Endothelial cell of umbilical vein (primary cell): ENCODE results near the gene SLC23A2. TPM values are rescaled to one million over a fixed set of nuclear protein-coding genes. Genes with fewer than 3 reads are reported as not detected.

Experiments
- BruUV-seq: library from RNA; stranded (reverse); fragments of 400-500 nt; replicated peaks from 2 replicates; lab custom pipeline; 2021; lab: Mats Ljungman, UMichigan
- CTCF ChIA-PET: fragments of 300-600, 350-600 bp; sonication (Branson Sonifier 250); formaldehyde crosslinking; loops from one replicate; lab custom pipeline; 2021; ENCODE audit warnings: antibody characterized with exemption, inconsistent platforms; lab: Charles Lee
- POLR2A ChIA-PET: fragments of 300-600, 350-600 bp; sonication (Branson Sonifier 250); formaldehyde crosslinking; loops from one replicate; lab custom pipeline; 2021; ENCODE audit warnings: antibody characterized with exemption, inconsistent platforms; lab: Charles Lee
- DNase-seq: peaks from one replicate; pipeline ENCODE4 v3.0.0-alpha.2; 2011; ENCODE audit warnings: low read depth, low spot score
- FAIRE-seq: peaks from 2 replicates; lab custom pipeline; 2011; peaks lifted over from hg19 to GRCh38; lab: Jason Lieb, UNC
- H2AFZ ChIP-seq: 2 replicates; pipeline ENCODE4 v1.6.0; 2012; ENCODE audit warnings: low read depth, low read length, control low read depth, inconsistent platforms
- H3K27ac ChIP-seq: 2 replicates; pipeline ENCODE4 v1.5.1; 2011; ENCODE audit warnings: low read depth, mild to moderate bottlenecking, control low read depth, low read length, moderate library complexity; ENCODE audit not compliant: insufficient read depth
- H3K27me3 ChIP-seq, 2 experiments: 2 replicates each; pipeline versions ENCODE4 v1.6.0 to v1.6.1; 2011; ENCODE audit warnings: low read length in 2 of 2, mixed read lengths in 1 of 2; ENCODE audit not compliant: control insufficient read depth in 2 of 2, insufficient read depth in 2 of 2
- H3K36me3 ChIP-seq, 2 experiments: 2 replicates in 1 of 2; 3 replicates in 1 of 2; pipeline ENCODE4 v1.5.1; 2011; ENCODE audit warnings: low read length in 2 of 2, mild to moderate bottlenecking in 1 of 2, moderate library complexity in 1 of 2; ENCODE audit not compliant: control insufficient read depth in 2 of 2, insufficient read depth in 2 of 2; ENCODE audit errors: extremely low read depth in 1 of 2
- H3K4me1 ChIP-seq: 3 replicates; pipeline ENCODE4 v1.5.1; 2011; ENCODE audit warnings: mild to moderate bottlenecking, low read length; ENCODE audit not compliant: control insufficient read depth, insufficient read depth; ENCODE audit errors: extremely low read depth
- H3K4me2 ChIP-seq: 2 replicates; pipeline ENCODE4 v1.6.1; 2011; ENCODE audit warnings: low read length, control low read depth, mixed read lengths; ENCODE audit not compliant: insufficient read depth
- H3K4me3 ChIP-seq, 3 experiments: fragments of 200-600 bp in 1 of 3; sonication (generic), shearing (Covaris generic) in 1 of 3; replicated peaks in 1 of 3; 2 replicates each; pipeline ENCODE4 v1.5.1; 2011 to 2016; ENCODE audit warnings: control low read depth in 3 of 3, low read length in 3 of 3, mild to moderate bottlenecking in 2 of 3, inconsistent platforms in 1 of 3, low read depth in 1 of 3, moderate library complexity in 1 of 3; ENCODE audit not compliant: insufficient read depth in 1 of 3
- H3K79me2 ChIP-seq: 2 replicates; pipeline ENCODE4 v1.6.0; 2012; ENCODE audit warnings: low read length, inconsistent platforms; ENCODE audit not compliant: control insufficient read depth, insufficient read depth
- H3K9ac ChIP-seq: replicated peaks from 2 replicates; pipeline ENCODE3; 2011; ENCODE audit warnings: low read length, control low read depth; ENCODE audit not compliant: insufficient read depth; ENCODE audit errors: extremely low read depth
- H3K9me1 ChIP-seq: replicated peaks from 3 replicates; pipeline ENCODE4 v1.6.0; 2011; ENCODE audit warnings: mild to moderate bottlenecking, low read length; ENCODE audit not compliant: control insufficient read depth, insufficient read depth; ENCODE audit errors: extremely low read depth
- H3K9me3 ChIP-seq: replicated peaks from 2 replicates; pipeline ENCODE4 v1.5.1; 2012; ENCODE audit warnings: low read length, inconsistent platforms; ENCODE audit not compliant: control insufficient read depth, insufficient read depth
- H4K20me1 ChIP-seq: replicated peaks from 2 replicates; pipeline ENCODE3; 2011; ENCODE audit warnings: mild to moderate bottlenecking, low read length; ENCODE audit not compliant: control insufficient read depth, insufficient read depth; ENCODE audit errors: extremely low read depth
- CTCF ChIP-seq, 2 donors: IDR thresholded peaks; 1 replicate in 1 of 2; 2 replicates in 1 of 2; pipeline ENCODE4 v1.5.1; 2011; ENCODE audit warnings: low read length in 2 of 2, mild to moderate bottlenecking in 2 of 2, moderate library complexity in 2 of 2, control low read depth in 1 of 2, inconsistent platforms in 1 of 2, low read depth in 1 of 2; ENCODE audit not compliant: insufficient read depth in 1 of 2; ENCODE audit errors: extremely low read depth in 1 of 2
- EZH2 ChIP-seq: IDR thresholded peaks from 2 replicates; pipeline ENCODE4 v1.6.1; 2012; ENCODE audit warnings: borderline replicate concordance, low read depth, mild to moderate bottlenecking, moderate library complexity, low read length, inconsistent platforms; ENCODE audit not compliant: severe bottlenecking
- FOS ChIP-seq: IDR thresholded peaks from 2 replicates; pipeline ENCODE4 v1.6.1; 2011; ENCODE audit warnings: mild to moderate bottlenecking, low read length, moderate library complexity, borderline replicate concordance; ENCODE audit not compliant: insufficient read depth
- GATA2 ChIP-seq: IDR thresholded peaks from 2 replicates; pipeline ENCODE4 v1.7.0; 2011; ENCODE audit warnings: low read depth, mild to moderate bottlenecking, moderate library complexity, mixed read lengths, low read length; ENCODE audit not compliant: insufficient read length, insufficient read depth
- JUN ChIP-seq: IDR thresholded peaks from 2 replicates; pipeline ENCODE4 v1.6.1; 2011; ENCODE audit warnings: borderline replicate concordance, low read depth; ENCODE audit not compliant: insufficient read length, insufficient read depth
- MAX ChIP-seq: IDR thresholded peaks from 2 replicates; pipeline ENCODE4 v1.6.1; 2011; ENCODE audit not compliant: insufficient read depth, insufficient read length
- MYC ChIP-seq: IDR thresholded peaks from one replicate; pipeline ENCODE4 v1.6.1; 2011; ENCODE audit warnings: mild to moderate bottlenecking, low read depth, low read length
- POLR2A ChIP-seq: IDR thresholded peaks from 2 replicates; pipeline ENCODE4 v1.6.1; 2012; ENCODE audit warnings: low read depth, mild to moderate bottlenecking, control low read depth, low read length
- POLR2AphosphoS5 ChIP-seq: IDR thresholded peaks from 2 replicates; pipeline ENCODE4 v1.6.1; 2012; ENCODE audit warnings: low read depth, mild to moderate bottlenecking, control low read depth, low read length, moderate library complexity; ENCODE audit not compliant: insufficient read depth
- dilution Hi-C: fragments of 300-500 bp; cut with MboI; formaldehyde crosslinking; loops from one replicate; pipeline ENCODE4 v1.15.0; 2019; ENCODE audit warnings: low sequenced_read_pairs; ENCODE audit not compliant: extremely low pct_ligation_motif_present
- intact Hi-C: fragments of 100-400 bp; cut with micrococcal nuclease; formaldehyde crosslinking; loops from one replicate; pipeline ENCODE4 v1.10.0; 2022
- polyA plus RNA-seq, 4 experiments: library from polyadenylated mRNA; depleted of rRNA in 3 of 4; stranded (reverse) in 3 of 4; unstranded in 1 of 4; fragments of >200 nt; gene quantifications; 2 replicates each; pipeline versions ENCODE4 v1.2.1 to v1.2.3, GENCODE V29; 2011 to 2012; ENCODE audit warnings: missing spikeins in 1 of 4
- total RNA-seq: library from RNA; stranded (reverse); gene quantifications from 2 replicates; pipeline ENCODE4 v1.2.3, GENCODE V29; 2021

The SLC23A2 gene
- total and polyA plus RNA-seq, 2 donors (not counting 3 experiments of a cell fraction or from before 2014, with no cell fraction given), result 24.4 to 24.5 TPM

GRCh38 chr20:4982281-4982680 lies 19.0 kb downstream of the SLC23A2 start:
- H3K4me2 ChIP-seq, result no peak overlapping the region
- no peak overlapping the region for H3K9ac ChIP-seq
- H3K36me3 ChIP-seq, result no peaks in the 10 kb centered on the region
- CTCF ChIA-PET, result no interaction called here
- no peaks in the 10 kb centered on the region for H3K27me3 ChIP-seq
- BruUV-seq, result no TSS peak
- H3K27ac ChIP-seq, result no peak overlapping the region
- TF ChIP-seq EZH2 (no peak), JUN (no peak), CTCF (IDR thresholded peaks at IDR 0.05; ENCODE audit: extremely low read depth in 1 of 2, insufficient read depth in 1 of 2, low read depth in 1 of 2, low read length in 2 of 2) (no peak), FOS (no peak), MYC (no peak), POLR2A (no peak), MAX (no peak), GATA2 (no peak), POLR2AphosphoS5 (no peak)
- H3K9me1 ChIP-seq, result peaks cover 2% of the 10 kb centered on the region
- peaks cover 5% of the 10 kb centered on the region for H3K4me1 ChIP-seq
- H2AFZ ChIP-seq, result no peak overlapping the region
- POLR2A ChIA-PET, result no interaction called here
- H4K20me1 ChIP-seq, result no peaks in the 10 kb centered on the region
- peaks cover 18% of the 10 kb centered on the region for H3K79me2 ChIP-seq
- intact Hi-C loops, result no loop called here
- H3K4me3 ChIP-seq, result no peak overlapping the region
- dilution Hi-C loops, result no loop called here
- FAIRE-seq (no peak), DNase-seq (no peak)
- H3K9me3 ChIP-seq, result no peaks in the 10 kb centered on the region
